Stimulated activated CD8-positive, alpha-beta memory T cell treated with anti-CD3 and anti-CD28 coated beads, Interleukin-4, amount 100 ng/mL, for 24 hours (primary cell): ENCODE data around the gene MEI4.
"Not testable (repeated sequence)": the region's sequence is repeated elsewhere in the genome, so short reads cannot be mapped to it uniquely, and the experiment has no call there.

Experiments
- DNase-seq: peaks from one replicate; pipeline ENCODE4 v3.0.0-alpha.2; 2020; ENCODE audit warnings: low read depth

MEI4 gene

DNA sequence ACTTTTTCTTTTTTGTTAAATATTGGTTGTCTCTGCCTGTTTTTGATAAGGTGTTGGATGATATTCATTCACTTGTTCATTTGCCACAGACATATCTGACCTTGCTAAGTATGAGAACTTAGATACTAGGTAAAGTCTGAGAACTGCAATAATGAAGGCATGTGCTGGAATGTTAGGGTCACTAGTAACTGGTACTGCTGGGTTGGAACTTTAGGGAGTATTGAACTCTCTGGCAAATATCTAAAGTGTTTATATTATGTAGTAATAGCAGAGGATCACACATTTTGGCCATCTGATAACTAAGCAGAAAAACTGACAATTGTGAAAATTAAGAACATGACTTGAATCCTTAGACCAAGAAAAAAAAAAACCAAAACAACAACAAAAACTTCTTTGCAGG, 162.7 kb downstream of the MEI4 start:
- no peak for DNase-seq

- DNase-seq = no peak
Measured at GRCh38 chr6:77816766-77817270, 164.0 kb downstream of the MEI4 start.

DNA sequence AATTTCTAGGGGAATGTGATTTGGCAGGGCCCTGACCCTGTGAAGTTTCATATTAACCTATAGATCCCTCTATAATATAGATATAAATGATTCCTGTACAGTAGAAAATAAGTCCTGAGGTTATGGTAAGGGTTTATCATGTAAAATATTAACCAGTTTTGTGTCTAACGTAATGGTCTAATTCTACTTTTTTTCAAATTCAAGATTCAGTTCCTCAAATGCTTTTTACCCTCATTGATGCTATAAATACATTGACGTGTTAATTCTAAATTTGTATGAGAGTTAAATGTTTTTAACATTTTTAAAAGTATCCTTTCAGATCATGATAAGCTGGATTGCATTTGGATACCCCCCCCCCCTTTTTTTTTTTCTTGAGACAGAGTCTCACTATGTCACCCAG, 169.4 kb downstream of the MEI4 start:
- no peak for DNase-seq

- no peak for DNase-seq
Measured at GRCh38 chr6:77825204-77825603, 172.4 kb downstream of the MEI4 start.

DNA sequence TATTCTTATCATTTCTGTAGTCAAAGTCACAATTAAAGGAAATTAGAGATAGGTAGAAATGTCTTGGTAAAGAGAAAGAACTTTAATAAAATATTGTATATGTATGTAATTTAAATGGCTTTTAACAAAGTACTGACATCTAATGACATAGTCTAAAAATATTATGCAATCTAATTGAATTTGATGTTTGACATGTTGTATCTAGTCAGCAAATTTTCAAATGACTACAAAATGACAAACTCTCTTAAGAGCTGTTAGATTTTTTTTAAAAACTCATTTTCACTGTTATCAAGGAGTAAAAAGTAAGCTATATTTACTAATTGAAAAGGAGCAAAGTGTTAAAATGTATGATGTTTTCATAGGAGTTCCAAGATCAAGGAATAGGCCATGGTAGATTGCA, 176.9 kb downstream of the MEI4 start:
- DNase-seq = no peak

DNA sequence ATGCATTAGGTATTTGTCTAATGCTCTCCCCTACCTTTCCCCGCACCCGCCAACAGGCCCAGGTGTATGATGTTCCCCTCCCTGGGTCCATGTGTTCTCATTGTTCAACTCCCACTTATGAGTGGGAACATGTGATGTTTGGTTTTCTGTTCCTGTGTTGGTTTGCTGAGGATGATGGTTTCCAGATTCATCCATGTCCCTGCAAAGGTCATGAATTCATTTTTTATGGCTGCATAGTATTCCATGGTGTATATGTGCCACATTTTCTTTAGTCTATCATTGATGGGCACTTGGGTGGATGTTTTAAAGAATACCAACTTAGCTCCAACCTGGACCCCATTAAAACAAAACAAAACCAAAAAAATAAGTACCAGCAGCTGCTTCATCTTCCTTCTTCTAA, 180.9 kb downstream of the MEI4 start:
- DNase-seq = not testable (repeated sequence)

DNA sequence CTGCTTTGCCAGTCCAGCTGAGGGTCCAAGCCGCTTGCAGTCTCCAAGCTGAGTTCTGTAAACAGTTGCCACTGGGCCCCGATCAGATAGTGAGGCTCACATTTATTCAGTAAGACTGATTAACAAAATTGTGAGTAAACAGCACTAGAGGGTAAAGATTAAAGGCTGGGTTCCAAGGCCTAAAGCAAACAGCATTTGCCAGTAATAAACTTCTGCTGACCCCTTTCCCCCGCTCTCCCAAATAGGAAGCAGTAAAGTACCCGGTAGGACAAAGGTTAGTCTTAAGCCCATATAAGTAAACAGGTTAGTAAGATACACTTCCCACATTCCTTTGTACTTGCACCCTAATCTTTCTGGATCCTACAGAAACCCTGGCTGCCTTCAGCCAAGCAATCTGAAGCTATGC, 181.8 kb downstream of the MEI4 start:
- no peak for DNase-seq

DNA sequence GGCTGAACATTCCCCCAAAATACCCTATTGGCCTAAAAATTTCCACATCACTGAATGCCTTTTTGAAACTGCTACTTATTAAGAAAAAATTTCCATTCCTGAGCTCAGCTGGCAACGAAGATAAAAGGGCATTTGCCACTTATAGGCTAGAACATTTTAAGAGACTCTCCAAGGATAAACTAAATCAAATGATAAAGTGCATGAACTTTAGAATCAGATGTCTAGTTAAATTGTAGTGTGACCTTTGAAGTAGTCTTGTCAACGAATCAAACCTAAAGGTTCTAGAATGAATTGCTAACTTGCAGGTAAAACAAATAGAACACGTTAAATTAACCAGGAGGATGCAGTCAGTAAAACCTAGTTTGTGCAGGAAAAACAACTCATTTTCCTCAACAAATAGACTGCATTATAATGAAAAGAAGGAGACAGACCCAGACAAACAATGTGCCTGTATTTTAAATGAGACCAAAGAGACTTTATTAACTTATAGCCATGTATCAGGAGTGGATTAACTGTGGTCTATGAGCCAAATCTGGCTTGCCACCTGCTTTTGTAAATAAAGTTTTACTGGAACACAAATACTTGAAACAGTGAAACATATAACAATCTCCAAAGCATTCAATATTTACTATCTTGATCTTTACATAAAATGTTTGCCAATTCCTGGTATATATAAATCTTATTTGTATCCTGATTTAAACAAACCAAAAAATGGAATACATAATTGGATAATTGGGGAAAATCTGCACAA, 184.4 kb downstream of the MEI4 start:
- DNase-seq = no peak

DNA sequence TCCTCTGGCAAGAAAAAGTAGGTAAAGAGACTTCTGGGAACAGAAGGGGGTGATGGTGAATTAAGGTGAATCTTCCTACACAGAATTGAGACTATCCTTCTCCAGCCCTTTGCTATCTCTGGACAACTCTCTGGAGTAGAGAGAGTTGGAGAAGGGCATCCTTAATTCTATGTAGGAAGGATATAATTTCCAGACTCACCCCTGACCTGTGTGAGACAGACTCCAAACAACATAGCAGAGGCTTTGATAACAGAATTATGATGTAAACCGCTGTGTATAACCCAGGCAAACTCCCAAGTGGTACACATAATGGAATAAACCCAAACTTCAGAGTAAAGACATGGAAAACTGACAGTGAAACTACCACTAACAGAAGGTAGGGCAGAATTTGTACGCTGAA, 186.5 kb downstream of the MEI4 start:
- no peak for DNase-seq

DNA sequence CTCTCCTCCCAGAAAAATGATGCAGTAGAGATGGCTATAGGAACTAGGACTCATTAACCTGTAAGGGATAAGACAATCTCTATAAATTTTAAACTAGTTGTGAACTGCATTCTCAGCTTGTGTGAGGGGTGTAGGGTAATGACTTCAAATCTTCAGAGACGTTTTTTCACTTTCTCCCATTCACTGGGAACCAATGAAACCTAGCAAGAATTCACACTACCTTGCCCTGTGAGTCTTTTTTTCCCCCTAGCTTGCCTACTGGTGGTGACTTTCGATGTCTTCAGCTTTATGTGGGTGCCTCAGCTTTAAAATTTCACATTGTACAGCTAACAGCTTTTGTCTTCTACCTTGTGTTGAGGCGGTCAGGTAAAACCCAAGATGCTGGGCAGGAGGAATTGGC, 192.0 kb downstream of the MEI4 start:
- no peak for DNase-seq

DNA sequence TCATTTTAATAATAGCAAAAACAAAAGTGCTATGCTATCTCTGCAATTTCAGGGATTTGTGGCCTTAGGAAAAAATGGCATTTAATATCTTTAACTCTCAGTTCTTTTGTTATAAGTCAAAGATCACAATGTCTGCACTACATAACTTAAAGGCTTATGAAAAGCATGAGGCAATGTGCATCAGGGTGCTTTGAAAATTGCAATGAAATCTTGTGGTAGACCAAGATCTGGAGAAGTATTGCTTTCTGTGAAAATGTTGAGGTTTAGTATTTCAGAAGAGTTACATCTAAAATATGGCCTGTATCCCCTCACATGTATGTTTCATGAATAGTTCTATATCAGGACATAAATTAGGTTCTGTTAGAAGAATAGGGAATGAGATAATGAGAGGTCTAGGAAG, 200.6 kb downstream of the MEI4 start:
- no peak for DNase-seq

GRCh38 chr6:77856391-77856790, 203.6 kb downstream of the MEI4 start:
- DNase-seq = no peak

DNA sequence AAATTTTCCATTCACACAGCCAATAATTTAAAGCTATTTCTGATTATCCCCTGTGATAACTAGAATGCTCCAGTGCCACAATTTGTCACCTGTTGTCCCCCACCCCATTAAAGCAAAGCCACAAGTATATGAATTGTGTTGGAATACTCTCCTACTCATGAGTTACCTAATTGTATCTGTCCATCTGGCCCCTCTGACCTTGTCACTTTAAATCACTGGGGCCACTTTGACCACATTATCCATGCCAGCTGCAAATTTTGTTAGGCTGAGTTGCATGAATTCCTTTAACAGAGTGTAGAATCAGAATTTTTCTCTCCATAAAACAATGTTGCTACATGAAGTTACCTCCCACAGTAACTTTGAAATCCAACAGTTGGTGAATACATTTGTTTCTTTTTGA, 204.6 kb downstream of the MEI4 start:
- DNase-seq = no peak

DNA sequence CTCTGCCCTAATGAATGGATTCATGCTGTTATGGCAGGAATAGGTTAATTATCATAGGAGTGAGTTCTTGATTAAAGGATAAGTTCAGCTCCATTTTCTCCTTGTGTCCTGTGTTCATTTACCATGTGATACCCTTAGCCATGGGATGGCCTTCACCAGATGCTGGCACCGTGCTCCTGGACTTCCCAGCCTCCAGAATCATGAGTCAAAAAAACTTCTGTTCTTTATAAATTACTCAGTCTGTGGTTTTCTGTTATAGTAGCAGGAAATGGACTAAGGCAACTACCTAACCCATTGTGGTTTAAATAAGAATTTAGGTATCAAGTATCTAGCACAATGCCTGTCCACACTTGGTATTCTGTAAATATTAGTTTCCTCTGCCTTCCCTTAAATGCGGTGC, 223.5 kb downstream of the MEI4 start:
- DNase-seq = no peak

- DNase-seq = no peak
Measured at GRCh38 chr6:77879527-77879926, 226.7 kb downstream of the MEI4 start.

DNA sequence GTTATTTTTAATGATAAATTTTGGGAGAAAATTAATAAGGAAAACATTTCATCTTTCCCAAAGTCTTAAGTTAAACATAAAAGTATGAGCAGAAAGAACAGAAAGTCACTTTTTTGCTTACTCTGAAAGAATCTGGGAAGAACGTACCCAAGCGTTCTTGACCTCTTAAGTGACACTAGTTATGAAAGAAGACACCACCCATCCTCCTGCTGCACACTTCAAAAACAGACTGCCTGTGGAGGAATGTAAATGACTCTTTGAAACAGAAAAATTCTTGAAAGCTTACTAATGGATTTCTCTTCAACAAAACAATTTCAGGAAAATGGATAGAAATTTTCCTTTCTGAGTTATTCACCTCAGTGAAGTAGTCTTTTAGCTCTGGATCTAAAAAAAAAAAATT, 227.7 kb downstream of the MEI4 start:
- DNase-seq = no peak

DNA sequence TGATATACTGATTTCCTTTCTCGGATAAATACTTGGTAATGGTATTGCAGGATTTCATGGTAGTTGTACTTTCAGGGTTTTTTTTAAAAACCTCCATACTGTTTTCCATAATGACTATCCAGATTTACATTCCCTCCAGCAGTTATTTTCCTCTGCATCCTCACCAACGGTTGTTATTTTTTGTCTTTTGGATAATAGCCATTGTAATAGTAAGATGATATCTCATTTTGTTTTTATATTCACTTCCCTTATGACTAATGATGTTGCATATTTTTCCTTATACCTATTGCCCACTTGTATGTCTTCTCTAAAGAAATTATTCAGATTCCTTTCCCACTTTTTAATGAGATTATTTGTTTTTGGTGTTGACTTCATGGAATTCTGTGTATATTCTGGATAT, 231.0 kb downstream of the MEI4 start:
- DNase-seq = no peak

GRCh38 chr6:77893391-77893790, 240.6 kb downstream of the MEI4 start:
- DNase-seq = no peak

- no peak for DNase-seq
Measured at GRCh38 chr6:77906070-77906469, 253.2 kb downstream of the MEI4 start.

DNA sequence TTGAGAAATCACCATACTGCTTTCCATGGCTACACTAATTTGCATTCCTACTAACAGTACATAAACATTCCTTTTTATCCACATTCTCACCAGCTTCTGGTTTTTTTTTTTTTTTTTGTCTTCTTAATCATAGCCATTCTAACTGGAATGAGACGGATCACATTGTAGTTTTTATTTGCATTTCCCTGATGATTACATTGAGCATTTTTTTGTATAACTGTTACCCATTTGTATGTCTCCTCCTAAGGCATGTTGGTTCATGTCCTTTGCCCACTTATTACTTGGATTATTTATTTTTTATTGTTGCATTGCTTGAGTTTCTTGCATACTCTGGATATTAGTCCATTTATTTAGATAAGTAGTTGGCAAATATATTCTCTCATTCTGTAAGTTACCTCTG, 258.0 kb downstream of the MEI4 start:
- no peak for DNase-seq

DNA sequence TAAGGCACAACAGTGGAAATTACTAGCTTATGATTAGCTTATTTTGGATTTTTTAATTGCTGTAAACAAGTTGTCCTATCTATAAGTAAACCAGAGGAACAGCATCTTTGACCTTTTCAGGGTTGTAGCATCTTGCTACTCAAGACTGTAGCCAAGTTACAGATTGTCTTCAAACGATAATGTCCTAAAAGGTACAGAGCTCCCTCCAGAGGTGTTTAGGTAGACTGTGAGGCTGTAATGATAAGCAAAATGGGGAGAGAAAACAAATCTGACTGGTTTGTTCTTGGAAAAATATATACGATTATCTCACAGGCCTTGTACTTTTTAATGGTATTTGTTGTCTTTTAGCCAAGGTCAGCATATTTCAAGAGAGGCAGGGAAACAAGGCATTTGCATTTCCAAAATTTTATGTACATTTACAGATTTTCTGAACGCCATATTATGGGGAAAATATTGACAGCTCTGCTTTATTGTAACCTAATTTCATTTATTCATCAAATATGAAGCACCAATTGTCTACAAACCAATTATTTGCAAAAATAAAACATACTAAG, 273.4 kb downstream of the MEI4 start:
- DNase-seq = no peak

GRCh38 chr6:77930382-77930781, 277.5 kb downstream of the MEI4 start:
- DNase-seq = no peak

DNA sequence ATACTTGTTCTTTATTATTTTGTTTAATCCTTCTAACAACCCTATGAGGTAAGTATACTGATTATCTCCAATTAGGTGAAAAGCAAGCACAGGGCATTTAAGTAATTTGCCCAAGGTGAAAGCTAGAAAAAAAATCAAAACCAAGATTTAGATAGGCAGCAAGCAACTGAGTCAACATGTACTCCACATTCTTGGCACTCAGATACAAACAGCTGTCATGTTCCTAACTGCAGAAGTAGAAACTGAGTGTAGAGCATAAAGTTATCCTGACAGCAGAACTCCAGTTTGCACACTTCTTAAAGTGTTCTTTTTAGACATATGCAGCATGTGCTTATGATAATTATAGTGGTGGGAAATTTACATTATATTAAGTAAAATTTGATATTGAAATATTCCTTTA, 278.1 kb downstream of the MEI4 start:
- no peak for DNase-seq

DNA sequence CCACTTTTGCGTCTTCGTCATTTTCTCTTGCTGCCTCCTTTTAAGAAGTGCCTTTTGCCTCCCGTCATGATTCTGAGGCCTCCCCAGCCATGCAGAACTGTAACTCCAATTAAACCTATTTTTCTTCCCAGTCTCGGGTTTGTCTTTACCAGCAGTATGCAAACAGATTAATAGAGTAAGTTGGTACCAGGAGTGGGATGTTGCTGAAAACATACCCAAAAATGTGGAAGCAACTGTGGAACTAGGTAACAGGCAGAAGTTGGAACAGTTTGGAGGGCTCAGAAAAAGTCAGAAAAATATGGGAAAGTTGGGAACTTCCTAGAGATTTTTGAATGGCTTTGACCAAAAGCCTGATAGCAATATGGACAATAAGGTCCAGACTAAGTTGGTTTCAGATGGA, 309.2 kb downstream of the MEI4 start:
- DNase-seq = no peak
